ACC112 (cell line): Measurements from ENCODE around the gene TRAF1.

Experiments used
- H2AFZ ChIP-seq: fragments of 200-600 bp; sonication (generic); one replicate; pipeline ENCODE4 v1.6.0; 2017; ENCODE audit warnings: antibody characterized with exemption, low read length; ENCODE audit not compliant: unreplicated experiment
- H3K27ac ChIP-seq: fragments of 200-600 bp; sonication (generic); 2 replicates; pipeline ENCODE4 v1.5.1; 2014; ENCODE audit warnings: low read depth, mild to moderate bottlenecking, antibody characterized with exemption, low read length, moderate library complexity
- H3K27me3 ChIP-seq: fragments of 200-600 bp; sonication (generic); 2 replicates; pipeline ENCODE4 v1.6.1; 2014; ENCODE audit warnings: mild to moderate bottlenecking, antibody characterized with exemption, low read length, moderate library complexity, mixed read lengths; ENCODE audit not compliant: insufficient read depth
- H3K36me3 ChIP-seq: fragments of 200-600 bp; sonication (generic); 2 replicates; pipeline ENCODE4 v1.6.1; 2016; ENCODE audit warnings: mild to moderate bottlenecking, antibody characterized with exemption, low read length, moderate library complexity, mixed read lengths; ENCODE audit not compliant: insufficient read depth
- H3K4me1 ChIP-seq: fragments of 200-600 bp; sonication (generic); one replicate; pipeline ENCODE4 v1.6.1; 2016; ENCODE audit warnings: low read length, mixed read lengths; ENCODE audit not compliant: insufficient read depth, unreplicated experiment, control insufficient read depth
- H3K4me3 ChIP-seq: fragments of 200-600 bp; sonication (generic); 2 replicates; pipeline ENCODE4 v1.5.1; 2014; ENCODE audit warnings: mild to moderate bottlenecking, low read depth, low read length
- H3K79me2 ChIP-seq: fragments of 200-600 bp; sonication (generic); one replicate; pipeline ENCODE4 v1.6.0; 2016; ENCODE audit warnings: low read length; ENCODE audit not compliant: control insufficient read depth, unreplicated experiment, insufficient read depth

TRAF1 gene

GRCh38 chr9:120855827-120856670 is 70.5 kb downstream of the TRAF1 start:
- H3K4me3 ChIP-seq, result no peak overlapping the region
- H3K79me2 ChIP-seq, result no peaks in the 10 kb centered on the region
- H3K27me3 ChIP-seq, result no peaks in the 10 kb centered on the region
- H2AFZ ChIP-seq, result no peak overlapping the region
- H3K4me1 ChIP-seq, result no peaks in the 10 kb centered on the region
- no peak overlapping the region for H3K27ac ChIP-seq
- H3K36me3 ChIP-seq, result 0 out of 2 replicates have a peak, but pooled peaks cover 3% of the 10 kb centered on the region

GRCh38 chr9:120854596-120855327 is 71.8 kb downstream of the TRAF1 start:
- Histone ChIP-seq H3K4me1 (no peaks in the 10 kb centered on the region), H3K36me3 (0 out of 2 replicates have a peak, but pooled peaks cover 3% of the 10 kb centered on the region), H3K4me3 (no peak overlapping the region), H3K27me3 (no peaks in the 10 kb centered on the region), H2AFZ (no peak overlapping the region), H3K79me2 (no peaks in the 10 kb centered on the region), H3K27ac (no peak overlapping the region)

GRCh38 chr9:120853198-120853597 is 73.4 kb downstream of the TRAF1 start:
- no peaks in the 10 kb centered on the region for H3K4me1 ChIP-seq
- no peak overlapping the region for H3K4me3 ChIP-seq
- H2AFZ ChIP-seq, result no peak overlapping the region
- no peak overlapping the region for H3K27ac ChIP-seq
- H3K27me3 ChIP-seq, result no peaks in the 10 kb centered on the region
- 0 out of 2 replicates have a peak, but pooled peaks cover under 1% of the 10 kb centered on the region for H3K36me3 ChIP-seq
- no peaks in the 10 kb centered on the region for H3K79me2 ChIP-seq
